Skeletal muscle satellite cell (primary cell): Measurements from ENCODE around the gene ADGRD2.

ENCODE experiments used
- H3K27me3 ChIP-seq: 2 replicates; pipeline ENCODE4 v1.7.0; 2013; ENCODE audit warnings: low read length; ENCODE audit not compliant: control insufficient read depth, insufficient read depth
- H3K36me3 ChIP-seq: 2 replicates; pipeline ENCODE4 v1.7.0; 2013; ENCODE audit warnings: mild to moderate bottlenecking, control low read depth, low read length; ENCODE audit not compliant: insufficient read depth
- H3K4me1 ChIP-seq: 2 replicates; pipeline ENCODE4 v1.7.0; 2013; ENCODE audit warnings: low read length; ENCODE audit not compliant: control insufficient read depth, insufficient read depth
- H3K4me2 ChIP-seq: 2 replicates; pipeline ENCODE4 v1.7.0; 2013; ENCODE audit warnings: mild to moderate bottlenecking, low read length
- H3K4me3 ChIP-seq: 2 replicates; pipeline ENCODE4 v1.7.0; 2013; ENCODE audit warnings: low read length
- H3K9ac ChIP-seq: 2 replicates; pipeline ENCODE4 v1.7.0; 2013; ENCODE audit warnings: mild to moderate bottlenecking, low read depth, low read length, moderate library complexity
- H3K9me3 ChIP-seq: replicated peaks from 2 replicates; pipeline ENCODE4 v1.7.0; 2013; ENCODE audit warnings: mild to moderate bottlenecking, control low read depth, low read length

The ADGRD2 gene

DNA sequence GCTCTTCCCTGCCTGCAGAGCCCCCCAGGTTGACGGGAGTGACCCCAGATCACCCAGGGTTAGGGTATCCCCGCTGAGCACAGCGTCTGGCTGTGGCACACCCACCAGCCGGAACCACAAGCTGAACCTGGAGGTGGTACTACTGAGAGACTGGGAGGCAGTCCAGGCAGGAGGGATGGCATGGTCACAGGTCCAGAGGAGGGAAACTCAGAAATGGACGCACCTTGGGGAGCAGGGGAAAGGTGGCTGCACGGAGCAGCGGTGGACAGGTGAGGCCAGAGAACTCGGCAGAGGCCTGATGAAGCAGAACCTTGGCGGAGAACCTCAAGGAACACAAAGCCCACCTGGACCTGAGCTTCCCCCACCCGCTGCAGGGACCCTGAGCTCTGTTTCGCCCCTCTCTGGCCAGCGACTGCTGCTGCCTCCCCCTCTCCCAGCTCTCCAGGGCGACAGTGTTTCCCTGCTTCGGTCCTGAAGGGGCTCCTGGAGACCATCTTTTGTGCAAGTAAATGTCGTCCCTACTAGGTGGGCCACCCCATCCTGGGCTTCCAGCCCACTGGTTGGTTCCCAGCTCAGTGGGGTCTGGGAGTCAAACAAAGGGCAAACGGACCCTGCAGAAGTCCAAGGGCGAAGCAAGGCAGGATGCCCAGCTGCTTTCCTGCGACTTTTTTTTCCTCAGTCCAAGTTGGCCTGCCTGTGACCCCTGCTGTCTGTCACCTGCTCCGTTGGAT lies 845 bp downstream of the ADGRD2 start:
- Histone ChIP-seq H3K9me3 (no peaks in the 10 kb centered on the region), H3K9ac (no peak overlapping the region), H3K4me2 (peak overlapping the region; percentile 59), H3K27me3 (peaks cover 56% of the 10 kb centered on the region), H3K36me3 (no peaks in the 10 kb centered on the region), H3K4me3 (no peak overlapping the region), H3K4me1 (peaks cover 6% of the 10 kb centered on the region)

DNA sequence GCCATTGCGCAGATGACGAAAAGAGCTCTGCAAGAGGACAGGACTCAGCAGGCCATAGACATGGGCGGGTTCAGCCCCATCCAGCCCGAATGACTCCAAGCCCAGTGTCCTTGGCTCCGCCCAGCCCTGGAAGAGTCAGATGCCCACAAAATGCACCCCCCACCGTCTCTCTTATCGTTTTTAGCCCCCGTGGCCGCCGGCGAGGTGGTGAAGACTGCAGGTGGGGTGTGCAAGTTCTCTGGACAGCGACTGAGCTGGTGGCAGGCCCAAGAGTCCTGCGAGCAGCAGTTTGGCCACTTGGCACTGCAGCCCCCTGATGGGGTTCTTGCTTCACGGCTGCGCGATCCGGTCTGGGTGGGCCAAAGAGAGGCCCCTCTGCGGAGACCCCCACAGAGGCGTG lies 2.1 kb downstream of the ADGRD2 start:
- Histone ChIP-seq H3K9ac (no peak overlapping the region), H3K36me3 (no peaks in the 10 kb centered on the region), H3K4me3 (no peak overlapping the region), H3K4me2 (no peak overlapping the region), H3K27me3 (peaks cover 61% of the 10 kb centered on the region), H3K9me3 (no peaks in the 10 kb centered on the region), H3K4me1 (peaks cover 6% of the 10 kb centered on the region)

DNA sequence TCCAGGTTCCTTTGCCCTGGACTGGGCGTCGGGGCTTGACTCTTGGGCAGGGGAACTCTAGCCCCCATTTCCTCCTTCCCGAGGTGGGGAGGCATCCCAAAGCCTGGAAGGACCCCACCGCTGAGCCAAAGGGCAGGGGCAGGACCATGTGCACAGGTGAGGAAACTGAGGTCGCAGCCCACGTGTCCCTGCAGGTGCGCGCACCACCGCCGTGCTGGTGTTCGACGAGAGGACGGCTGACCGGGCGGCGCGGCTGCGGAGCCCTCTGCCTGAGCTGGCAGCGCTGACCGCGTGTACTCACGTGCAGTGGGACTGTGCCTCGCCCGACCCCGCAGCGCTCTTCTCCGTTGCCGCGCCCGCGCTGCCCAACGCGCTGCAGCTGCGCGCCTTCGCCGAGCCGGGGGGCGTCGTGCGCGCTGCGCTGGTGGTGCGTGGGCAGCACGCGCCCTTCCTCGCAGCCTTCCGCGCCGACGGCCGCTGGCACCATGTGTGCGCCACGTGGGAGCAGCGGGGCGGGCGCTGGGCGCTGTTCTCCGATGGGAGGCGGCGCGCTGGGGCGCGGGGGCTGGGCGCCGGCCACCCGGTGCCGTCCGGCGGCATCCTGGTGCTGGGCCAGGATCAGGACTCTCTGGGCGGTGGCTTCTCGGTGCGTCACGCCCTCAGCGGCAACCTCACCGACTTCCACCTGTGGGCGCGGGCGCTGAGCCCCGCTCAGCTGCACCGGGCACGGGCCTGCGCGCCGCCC lies 2.8 kb downstream of the ADGRD2 start:
- Histone ChIP-seq H3K27me3 (peaks cover 61% of the 10 kb centered on the region), H3K4me3 (no peak overlapping the region), H3K9ac (no peak overlapping the region)

DNA sequence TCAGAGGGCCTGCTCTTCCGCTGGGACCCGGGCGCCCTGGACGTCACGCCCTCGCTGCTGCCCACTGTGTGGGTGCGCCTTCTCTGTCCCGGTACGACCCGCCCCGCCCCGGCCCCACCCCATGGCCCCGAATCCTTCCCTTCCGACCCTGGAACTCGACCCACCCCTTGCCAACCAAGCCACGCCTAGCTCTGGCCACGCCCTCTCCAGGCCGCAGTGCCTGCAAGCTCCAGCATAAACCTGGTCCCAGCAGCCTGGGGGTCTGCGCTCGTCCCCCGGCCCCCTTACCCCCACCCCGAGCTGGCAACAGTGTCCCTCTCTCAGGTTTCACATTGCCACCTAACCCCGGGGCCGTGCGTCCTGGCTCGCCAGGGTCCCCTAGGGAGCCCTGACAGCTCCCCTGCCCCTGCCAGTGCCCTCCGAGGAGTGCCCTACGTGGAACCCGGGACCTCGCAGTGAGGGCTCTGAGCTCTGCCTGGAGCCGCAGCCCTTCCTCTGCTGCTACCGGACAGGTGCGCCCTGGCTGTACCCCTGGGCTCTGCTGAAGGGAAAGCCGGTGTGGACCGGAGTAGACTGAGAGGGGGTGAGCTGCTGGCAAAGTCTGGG lies 3.4 kb downstream of the ADGRD2 start:
- Histone ChIP-seq H3K4me3 (no peak overlapping the region), H3K27me3 (peaks cover 65% of the 10 kb centered on the region), H3K9me3 (no peaks in the 10 kb centered on the region), H3K4me2 (no peak overlapping the region), H3K4me1 (peaks cover 6% of the 10 kb centered on the region), H3K9ac (no peak overlapping the region), H3K36me3 (no peaks in the 10 kb centered on the region)

More for the DNA sequence above, 2.8 kb downstream of the ADGRD2 start:
- H3K4me1 ChIP-seq: peaks cover 6% of the 10 kb centered on the region
- no peak overlapping the region for H3K4me2 ChIP-seq
- H3K36me3 ChIP-seq: no peaks in the 10 kb centered on the region
- H3K9me3 ChIP-seq: no peaks in the 10 kb centered on the region

DNA sequence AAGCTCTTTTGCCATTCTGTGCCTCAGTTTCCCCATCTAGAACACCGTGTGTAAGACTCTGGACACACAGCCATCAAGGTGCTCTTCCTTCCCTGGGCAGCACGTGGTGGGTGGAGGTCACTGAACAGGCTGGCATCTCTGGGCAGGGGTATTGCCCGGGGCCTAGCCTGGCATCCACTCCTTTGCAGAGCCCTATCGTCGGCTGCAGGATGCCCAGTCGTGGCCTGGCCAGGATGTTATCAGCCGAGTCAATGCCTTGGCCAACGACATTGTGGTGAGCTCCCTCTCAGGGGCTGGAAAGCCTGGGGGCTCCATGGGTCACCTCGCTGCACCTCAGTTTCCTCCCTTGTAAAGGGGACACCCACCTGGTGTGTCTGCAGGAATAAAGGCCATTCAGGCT lies 4.0 kb downstream of the ADGRD2 start:
- H3K27me3 ChIP-seq: peaks cover 66% of the 10 kb centered on the region
- H3K4me2 ChIP-seq: no peak overlapping the region
- peaks cover 6% of the 10 kb centered on the region for H3K4me1 ChIP-seq
- no peaks in the 10 kb centered on the region for H3K36me3 ChIP-seq
- no peak overlapping the region for H3K9ac ChIP-seq
- H3K4me3 ChIP-seq: no peak overlapping the region
- no peaks in the 10 kb centered on the region for H3K9me3 ChIP-seq

DNA sequence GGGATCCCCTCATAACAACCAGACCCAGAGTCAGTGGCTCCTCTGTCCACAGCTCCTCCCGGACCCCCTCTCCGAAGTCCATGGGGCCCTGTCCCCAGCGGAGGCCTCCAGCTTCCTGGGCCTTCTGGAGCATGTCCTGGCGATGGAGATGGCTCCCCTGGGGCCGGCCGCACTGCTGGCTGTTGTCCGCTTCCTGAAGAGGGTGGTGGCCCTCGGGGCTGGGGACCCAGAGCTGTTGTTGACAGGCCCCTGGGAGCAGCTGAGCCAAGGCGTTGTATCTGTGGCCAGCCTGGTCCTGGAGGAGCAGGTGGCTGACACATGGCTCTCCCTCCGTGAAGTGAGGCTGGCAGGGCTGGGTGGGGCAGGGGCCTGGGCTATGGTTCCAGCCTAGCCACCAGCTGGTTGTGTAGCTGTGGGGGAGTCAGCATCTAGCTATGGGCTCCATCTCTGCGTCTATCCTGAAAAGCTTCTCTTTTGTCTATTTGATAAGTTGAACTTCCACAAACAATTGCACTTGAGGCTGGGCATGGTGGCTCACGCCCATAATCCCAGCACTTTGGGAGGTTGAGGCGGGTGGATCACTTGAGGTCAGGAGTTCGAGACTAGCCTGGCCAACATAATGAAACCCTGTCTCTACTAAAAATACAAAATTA lies 4.7 kb downstream of the ADGRD2 start:
- no peak overlapping the region for H3K4me2 ChIP-seq
- no peak overlapping the region for H3K4me3 ChIP-seq
- peaks cover 6% of the 10 kb centered on the region for H3K4me1 ChIP-seq
- peaks cover 63% of the 10 kb centered on the region for H3K27me3 ChIP-seq
- H3K9me3 ChIP-seq: no peaks in the 10 kb centered on the region
- H3K9ac ChIP-seq: no peak overlapping the region
- no peaks in the 10 kb centered on the region for H3K36me3 ChIP-seq

DNA sequence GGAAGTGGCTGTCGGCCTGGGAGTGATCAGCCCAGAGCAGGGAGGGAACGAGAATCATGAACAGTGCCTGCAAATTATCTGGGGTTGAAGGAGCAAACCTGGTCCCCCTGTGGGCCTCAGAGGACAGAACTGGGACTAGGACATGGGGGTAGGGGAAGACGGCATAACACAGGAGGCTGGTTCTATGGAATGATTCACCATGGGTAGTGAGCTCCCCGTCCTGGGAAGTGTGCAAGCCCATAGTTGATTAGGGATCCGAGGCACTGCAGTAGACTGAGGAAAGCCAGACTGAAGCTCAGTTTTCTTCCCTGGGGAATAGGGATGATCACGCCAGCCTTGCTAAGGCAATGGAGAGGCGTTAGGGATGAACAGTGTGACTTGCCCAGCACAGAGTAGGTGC lies 5.6 kb downstream of the ADGRD2 start:
- Histone ChIP-seq H3K4me2 (no peak overlapping the region), H3K4me3 (no peak overlapping the region), H3K36me3 (no peaks in the 10 kb centered on the region), H3K27me3 (peaks cover 60% of the 10 kb centered on the region), H3K9me3 (no peaks in the 10 kb centered on the region), H3K4me1 (peaks cover under 1% of the 10 kb centered on the region), H3K9ac (no peak overlapping the region)

DNA sequence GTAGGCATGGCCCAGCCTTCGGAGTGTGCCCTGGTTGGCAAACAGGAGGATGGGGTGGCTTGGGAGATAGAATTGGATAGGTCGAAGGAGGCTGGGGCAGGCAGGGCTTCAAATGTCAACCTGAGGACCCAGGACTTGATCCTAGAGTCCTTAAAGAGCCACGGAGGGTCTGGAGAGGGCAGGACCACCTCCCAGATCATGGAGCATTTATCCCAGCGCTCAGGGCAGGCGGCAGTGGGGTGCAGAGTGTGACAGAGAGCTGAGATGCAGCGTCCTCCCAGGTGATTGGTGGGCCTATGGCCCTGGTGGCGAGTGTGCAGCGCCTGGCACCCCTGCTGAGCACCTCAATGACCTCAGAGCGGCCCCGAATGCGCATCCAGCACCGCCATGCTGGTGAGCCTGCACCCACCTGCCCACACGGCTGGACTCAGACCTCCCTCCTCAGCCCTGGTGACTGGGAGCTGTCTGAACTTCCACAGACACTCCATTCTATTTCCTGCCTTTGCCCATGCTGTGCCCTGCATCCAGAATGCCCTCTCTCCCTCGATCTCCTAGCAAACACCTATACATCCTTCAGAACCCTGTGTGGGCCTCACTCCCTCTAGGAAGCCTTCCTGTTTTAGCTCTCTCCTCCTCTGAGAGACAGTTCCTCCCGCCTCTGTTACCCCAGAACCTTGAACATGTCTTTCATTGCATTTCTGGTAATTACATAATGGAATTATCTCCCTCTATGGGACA lies 6.3 kb downstream of the ADGRD2 start:
- Histone ChIP-seq H3K4me3 (no peak overlapping the region), H3K4me2 (no peak overlapping the region), H3K36me3 (no peaks in the 10 kb centered on the region), H3K9ac (no peak overlapping the region), H3K27me3 (peaks cover 54% of the 10 kb centered on the region), H3K9me3 (no peaks in the 10 kb centered on the region), H3K4me1 (no peaks in the 10 kb centered on the region)

DNA sequence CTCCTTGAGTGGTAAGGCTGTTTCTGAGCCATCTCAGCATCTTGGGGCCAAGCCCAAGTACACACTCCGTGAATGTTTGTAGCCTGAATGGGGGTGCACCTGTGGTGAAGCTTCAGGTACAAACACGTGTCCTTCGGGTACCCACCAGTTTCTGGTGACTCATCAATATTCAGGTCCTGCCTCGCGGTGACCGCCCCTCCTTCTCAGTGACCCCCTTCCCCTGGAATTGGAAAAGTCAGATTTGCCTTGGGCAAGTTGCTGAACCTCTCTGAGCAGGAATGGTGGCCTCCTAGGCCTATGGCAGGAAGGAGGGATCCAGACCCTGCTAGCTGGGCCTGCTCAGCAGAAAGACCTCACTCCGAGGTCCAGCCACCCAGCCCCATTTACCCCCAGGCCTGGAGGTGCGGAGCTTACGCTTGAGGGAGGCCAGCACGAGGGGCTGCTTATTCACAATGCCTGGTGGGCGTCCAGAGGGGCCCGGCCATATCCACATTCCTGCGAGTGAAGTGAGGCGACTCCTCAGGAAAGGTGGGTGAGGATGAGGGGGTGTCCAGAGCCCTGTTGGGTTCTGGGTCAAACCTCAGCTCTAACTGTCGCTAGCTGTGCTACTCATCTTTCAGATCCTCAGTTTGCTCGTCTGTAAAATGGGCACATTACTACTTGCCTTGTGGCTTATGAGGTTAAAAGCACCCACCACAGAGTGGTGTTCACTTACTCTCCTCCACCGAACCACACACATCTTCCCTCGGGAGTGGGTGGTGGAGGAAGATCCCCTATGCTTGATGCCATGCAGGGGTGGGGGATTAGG lies 7.0 kb downstream of the ADGRD2 start:
- Histone ChIP-seq H3K4me1 (no peaks in the 10 kb centered on the region), H3K4me2 (no peak overlapping the region), H3K9ac (no peak overlapping the region), H3K27me3 (peaks cover 48% of the 10 kb centered on the region), H3K9me3 (no peaks in the 10 kb centered on the region), H3K36me3 (no peaks in the 10 kb centered on the region), H3K4me3 (no peak overlapping the region)

DNA sequence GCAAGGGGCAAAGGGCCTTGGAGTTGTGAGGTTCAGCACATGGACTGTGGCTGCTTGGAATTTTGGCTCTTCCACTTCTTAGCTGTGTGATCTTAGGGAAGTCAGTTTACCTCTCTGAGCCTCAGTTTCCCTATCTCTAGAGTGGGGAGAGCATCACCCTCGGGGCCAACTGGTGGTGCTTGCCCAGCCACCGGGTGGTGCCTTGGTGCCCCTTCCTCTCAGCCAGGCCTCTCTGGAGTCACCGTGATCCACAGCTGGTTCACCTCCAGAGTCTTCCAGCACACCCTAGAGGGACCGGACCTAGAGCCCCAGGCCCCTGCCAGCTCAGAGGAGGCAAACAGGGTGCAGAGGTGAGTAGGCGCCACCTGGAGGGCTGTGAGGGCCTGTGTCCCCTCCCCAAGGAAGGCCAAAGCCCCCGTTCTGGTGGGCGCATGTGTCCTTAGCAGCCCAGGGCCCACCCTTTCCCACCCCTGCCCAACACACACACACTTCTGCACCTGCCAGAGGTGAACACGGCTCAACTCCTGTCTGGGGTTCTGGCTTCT lies 7.7 kb downstream of the ADGRD2 start:
- no peak overlapping the region for H3K4me2 ChIP-seq
- H3K4me3 ChIP-seq: no peak overlapping the region
- H3K27me3 ChIP-seq: peaks cover 46% of the 10 kb centered on the region
- no peaks in the 10 kb centered on the region for H3K9me3 ChIP-seq
- no peak overlapping the region for H3K9ac ChIP-seq
- no peaks in the 10 kb centered on the region for H3K4me1 ChIP-seq
- H3K36me3 ChIP-seq: no peaks in the 10 kb centered on the region
